Occipital lobe (tissue), 3 donors: ENCODE measurements around the gene ANKRD30BL. TPM values are rescaled to one million over a fixed set of nuclear protein-coding genes. Genes with fewer than 3 reads are reported as not detected.
A peak's percentile ranks its signal among the peaks of the same experiment; 100 is the strongest.
"Not testable (repeated sequence)": the region's sequence is repeated elsewhere in the genome, so short reads cannot be mapped to it uniquely, and the experiment has no call there.

Source experiments
- DNase-seq: peaks from one replicate; lab custom pipeline; 2025; lab: John Stamatoyannopoulos, UW
- small RNA-seq: library from RNA; depleted of rRNA; stranded (forward); fragments of <200 nt; gene quantifications from one replicate; pipeline ENCODE3, GENCODE V24; 2014
- total RNA-seq: library from RNA; depleted of rRNA; stranded (reverse); fragments of >200 nt; gene quantifications from one replicate; pipeline ENCODE4 v1.2.3, GENCODE V29; 2014

ANKRD30BL gene
- 27.9 TPM for total RNA-seq

DNA sequence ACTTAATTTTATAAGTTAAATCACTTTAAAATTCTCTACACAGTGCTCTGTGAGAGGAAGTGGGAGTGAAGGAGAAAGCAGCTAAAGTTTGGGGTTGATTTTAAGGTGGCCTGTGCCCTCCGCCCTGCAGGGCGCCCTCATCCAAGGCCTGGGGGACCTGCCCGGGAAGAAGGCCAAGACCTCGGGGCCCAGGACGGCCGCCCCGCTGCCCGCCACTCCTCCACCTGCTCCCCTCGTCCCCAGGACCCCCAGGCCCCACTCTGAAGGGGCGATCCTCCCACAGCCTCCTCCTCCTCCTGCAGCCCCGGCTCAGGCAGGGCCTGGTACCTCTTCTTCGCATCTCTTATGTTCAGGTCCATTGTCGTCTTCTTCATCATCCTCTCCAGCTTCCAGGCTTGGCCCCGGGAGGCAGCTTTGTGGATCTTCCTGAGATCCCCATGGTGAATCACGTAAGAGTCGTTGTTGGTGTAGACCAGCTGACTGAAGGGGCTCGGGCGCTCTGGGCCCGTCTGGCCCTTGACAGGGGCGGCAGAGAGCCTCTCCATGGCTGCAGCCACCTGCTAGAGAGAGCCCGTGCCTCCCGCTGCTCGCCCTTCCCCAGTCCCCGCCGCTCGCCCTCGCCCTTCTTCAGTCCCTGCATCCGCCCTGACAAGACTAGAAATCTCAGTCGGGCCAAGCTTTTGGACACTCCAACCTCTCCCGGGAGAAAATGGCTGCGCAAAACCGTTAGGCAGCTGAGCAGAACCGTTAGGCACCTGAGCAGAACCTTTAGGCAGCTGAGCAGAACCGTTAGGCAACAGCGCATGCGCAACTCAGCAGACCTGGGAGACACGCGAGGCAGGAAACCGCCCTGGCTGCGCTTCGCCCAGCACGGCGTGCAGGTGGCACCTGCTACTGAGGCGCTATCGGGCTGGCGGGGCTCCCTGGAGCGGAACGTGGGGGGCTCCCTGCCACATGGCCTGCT lies at the start of gene ANKRD30BL:
ANKRD30BL (minus strand) TSS at position 792 of the 964 bp plus-strand sequence; CDS start at position 545, 247 bp downstream.
- DNase-seq = not testable (repeated sequence)

DNA sequence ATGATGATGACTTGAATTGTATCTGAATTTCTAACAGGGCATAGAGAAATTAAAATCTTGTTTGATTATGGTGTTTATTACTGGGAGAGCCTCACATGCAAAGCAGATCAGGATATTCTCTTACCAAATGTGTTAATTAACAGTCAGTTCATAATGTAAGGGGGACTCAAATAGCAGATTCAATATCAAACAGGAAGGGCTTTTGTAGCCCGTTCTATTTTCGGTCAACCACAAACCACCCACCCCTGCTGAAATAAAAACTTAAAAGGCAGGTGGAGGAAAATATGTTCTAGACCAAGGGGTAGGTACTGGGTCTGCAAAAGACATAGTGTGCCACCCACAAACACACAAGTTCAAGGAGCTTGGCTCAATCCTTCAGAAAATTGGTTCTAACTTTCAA lies 41.1 kb upstream of the ANKRD30BL start:
- DNase-seq = not testable (repeated sequence)

DNA sequence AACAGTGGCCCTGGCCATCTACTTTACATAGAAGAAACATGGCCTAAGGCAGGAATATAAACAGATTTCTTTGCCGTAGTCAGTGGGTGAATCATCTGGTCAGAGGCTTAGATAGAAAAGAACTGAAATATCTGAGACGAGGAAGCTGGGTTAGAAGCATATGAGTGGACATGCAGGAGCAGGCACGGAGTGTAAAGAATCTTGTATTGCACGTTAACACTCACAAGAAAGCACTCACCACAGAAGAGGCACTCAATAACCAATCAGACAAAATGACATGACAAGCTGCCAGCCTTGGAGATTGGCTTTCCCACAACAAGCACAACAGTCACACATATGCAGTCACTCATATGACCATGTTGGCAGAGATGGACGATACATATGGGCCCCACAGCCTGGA lies 31.1 kb upstream of the ANKRD30BL start:
- not testable (repeated sequence) for DNase-seq

DNA sequence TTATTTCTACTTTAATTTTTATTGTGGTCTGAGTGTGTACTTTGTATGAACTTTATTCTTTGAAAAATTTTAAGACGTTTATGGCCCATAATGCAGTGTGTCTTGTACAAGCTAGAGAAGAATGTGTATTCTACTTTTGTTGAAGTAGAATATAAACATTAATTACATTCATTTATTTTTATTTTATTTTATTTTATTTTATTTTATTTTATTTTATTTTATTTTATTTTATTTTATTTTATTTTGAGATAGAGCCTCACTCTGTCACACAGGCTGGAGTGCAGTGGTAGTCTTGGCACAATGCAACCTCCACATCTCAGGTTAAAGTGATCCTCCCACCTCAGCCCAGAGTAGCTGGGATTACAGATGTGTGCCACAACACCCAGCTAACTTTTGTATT lies 5.3 kb upstream of the ANKRD30BL start:
- DNase-seq = not testable (repeated sequence)

DNA sequence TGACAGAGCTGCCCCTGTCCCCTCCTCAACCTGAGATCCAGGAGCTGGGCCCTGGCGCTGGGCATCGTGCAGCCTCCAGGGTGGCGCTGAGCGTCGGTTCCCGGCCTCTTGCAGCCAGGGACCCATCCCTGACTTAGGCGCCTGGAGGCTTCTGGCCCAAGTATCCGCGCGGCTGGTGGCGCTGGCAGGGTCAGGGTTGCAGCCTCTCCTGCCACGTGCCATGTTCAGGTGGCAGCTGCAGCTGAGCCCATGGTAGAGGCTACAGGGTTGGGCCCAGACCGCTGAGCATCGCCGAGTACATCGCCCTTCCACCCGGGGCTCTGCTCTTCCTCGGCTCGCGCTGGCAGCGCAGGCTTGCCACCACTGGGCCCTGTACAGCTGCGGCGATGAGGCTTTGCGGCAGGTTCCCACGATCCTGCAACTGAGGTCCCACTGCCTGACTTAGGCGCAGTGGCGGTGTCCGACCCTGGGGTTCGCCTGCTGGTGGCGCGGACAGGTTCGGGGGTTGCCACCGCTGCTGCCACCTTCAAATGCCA lies 441 bp upstream of the ANKRD30BL start:
- not testable (repeated sequence) for DNase-seq

DNA sequence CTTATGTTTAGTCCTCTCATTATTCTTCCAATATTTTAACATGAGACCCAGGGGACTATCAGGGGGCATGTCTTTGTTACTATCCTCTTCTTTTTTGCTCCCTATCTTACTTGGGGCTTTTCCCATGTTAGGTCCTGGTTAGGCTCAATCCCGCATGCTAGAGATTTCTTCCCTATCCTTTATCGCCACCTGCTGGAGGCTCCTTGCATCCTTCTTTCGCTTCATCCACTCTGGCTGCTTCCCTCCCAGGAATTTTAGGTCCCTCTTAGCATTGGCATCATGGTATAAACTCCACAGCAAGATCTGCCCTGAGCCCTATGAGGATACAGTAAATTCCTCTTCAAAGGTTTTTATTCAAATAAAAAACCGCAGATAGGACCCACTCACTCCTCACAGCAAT lies 15.0 kb downstream of the ANKRD30BL start:
- DNase-seq = peak; percentile 4

Small RNAs within 50 kb of the gene (small RNA-seq; reads per million reads assigned to genes)
- not detected for gene RNU6-1132P
